Measurements from ENCODE around the gene ADAMTS17.

ADAMTS17 gene

DNA sequence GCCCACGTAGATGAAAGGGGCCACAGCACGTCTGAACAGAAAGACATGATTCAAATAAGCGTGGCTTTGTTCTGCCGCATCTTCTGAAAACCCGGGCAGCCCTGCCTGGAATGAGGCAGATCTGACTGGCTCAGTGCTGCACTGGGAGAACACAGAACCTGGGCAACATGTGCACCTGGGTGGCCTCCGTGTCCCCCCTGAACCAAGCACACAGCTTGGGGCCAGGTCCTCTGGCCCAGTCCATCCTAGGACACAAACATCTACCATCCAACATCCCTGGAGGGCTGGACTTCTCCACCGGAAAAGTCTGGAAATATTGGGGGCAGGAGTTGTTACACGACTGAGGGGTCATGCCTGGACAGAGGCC, 119.4 kb downstream of the ADAMTS17 start:
- TF ChIP-seq MAX (IDR thresholded peaks at IDR 0.05; ENCODE audit: low read depth, low read length), result no peak
- no peak for TF ChIP-seq POLR2A (IDR thresholded peaks at IDR 0.05; ENCODE audit: extremely low read depth, insufficient read length)
- TF ChIP-seq, protein P1, sequence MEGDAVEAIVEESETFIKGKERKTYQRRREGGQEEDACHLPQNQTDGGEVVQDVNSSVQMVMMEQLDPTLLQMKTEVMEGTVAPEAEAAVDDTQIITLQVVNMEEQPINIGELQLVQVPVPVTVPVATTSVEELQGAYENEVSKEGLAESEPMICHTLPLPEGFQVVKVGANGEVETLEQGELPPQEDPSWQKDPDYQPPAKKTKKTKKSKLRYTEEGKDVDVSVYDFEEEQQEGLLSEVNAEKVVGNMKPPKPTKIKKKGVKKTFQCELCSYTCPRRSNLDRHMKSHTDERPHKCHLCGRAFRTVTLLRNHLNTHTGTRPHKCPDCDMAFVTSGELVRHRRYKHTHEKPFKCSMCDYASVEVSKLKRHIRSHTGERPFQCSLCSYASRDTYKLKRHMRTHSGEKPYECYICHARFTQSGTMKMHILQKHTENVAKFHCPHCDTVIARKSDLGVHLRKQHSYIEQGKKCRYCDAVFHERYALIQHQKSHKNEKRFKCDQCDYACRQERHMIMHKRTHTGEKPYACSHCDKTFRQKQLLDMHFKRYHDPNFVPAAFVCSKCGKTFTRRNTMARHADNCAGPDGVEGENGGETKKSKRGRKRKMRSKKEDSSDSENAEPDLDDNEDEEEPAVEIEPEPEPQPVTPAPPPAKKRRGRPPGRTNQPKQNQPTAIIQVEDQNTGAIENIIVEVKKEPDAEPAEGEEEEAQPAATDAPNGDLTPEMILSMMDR (IDR thresholded peaks at IDR 0.05; ENCODE audit: low read depth, low read length), result no peak
- no peak for DNase-seq (ENCODE audit: low read depth)
- H3K4me3 ChIP-seq (ENCODE audit: low read depth, low read length), result no peak overlapping the region

DNA sequence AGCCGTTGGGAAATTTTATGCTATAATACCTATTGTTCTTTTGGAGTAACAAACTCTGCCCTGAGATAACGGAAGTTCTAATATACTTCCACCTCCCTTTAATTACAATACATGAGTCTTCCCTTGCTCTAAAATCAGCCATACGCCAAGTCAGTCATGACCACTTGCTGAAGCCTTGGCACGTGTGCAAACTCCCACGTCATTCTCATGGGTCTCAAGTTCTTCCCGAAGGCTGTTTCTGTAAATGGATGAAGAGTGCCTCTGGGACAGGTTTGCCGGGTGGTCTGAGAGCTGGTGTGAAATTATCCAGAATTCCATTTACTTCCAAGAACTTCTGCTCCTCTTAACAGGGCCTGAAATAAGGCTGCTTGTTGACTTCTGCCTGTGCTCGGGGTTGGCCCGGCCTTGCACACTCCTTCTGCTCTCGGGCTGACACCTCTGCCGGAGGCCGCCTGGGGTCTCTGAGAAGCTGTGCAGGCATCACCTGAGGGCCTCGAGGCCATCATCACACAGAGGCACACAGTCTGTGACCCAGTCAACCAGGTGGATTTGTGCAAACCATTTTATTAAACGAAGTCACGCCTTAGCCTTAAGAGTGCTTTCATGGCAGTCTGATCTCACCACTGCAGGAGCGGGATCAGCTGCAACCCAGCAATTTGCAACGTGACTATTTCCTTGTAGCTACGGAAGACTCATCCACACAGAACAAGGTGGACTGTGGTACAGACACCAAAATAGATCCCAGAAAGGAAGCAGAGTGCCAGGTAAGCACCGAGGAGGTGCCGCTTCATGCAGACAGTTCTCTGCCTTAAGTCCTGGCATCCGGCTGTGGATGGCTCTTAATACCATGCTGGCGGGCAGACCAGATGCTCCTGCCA, 120.1 kb downstream of the ADAMTS17 start:
- TF ChIP-seq POLR2A (IDR thresholded peaks at IDR 0.05; ENCODE audit: extremely low read depth, insufficient read length) (no peak), MAX (IDR thresholded peaks at IDR 0.05; ENCODE audit: low read depth, low read length) (no peak), MYC (IDR thresholded peaks at IDR 0.05; ENCODE audit: low read depth, low read length) (no peak)
- TF ChIP-seq, protein P1 (IDR thresholded peaks at IDR 0.05; ENCODE audit: low read depth, low read length), result no peak
- H3K4me3 ChIP-seq (ENCODE audit: low read depth, low read length), result no peak overlapping the region
- DNase-seq (ENCODE audit: low read depth), result no peak

- H3K4me3 ChIP-seq (ENCODE audit: low read depth, low read length), result no peak overlapping the region
- no peak for DNase-seq (ENCODE audit: low read depth)
- no peak for TF ChIP-seq MAX (IDR thresholded peaks at IDR 0.05; ENCODE audit: low read depth, low read length)
- no peak for TF ChIP-seq MYC (IDR thresholded peaks at IDR 0.05; ENCODE audit: low read depth, low read length)
- TF ChIP-seq, protein P1 (IDR thresholded peaks at IDR 0.05; ENCODE audit: low read depth, low read length), result no peak
These were observed 121.6 kb downstream of the ADAMTS17 start for GRCh38 chr15:100220058-100220768.

- no peak for DNase-seq (ENCODE audit: low read depth)
- no peak for TF ChIP-seq MYC (IDR thresholded peaks at IDR 0.05; ENCODE audit: low read depth, low read length)
- no peak for TF ChIP-seq MAX (IDR thresholded peaks at IDR 0.05; ENCODE audit: low read depth, low read length)
- TF ChIP-seq POLR2A (IDR thresholded peaks at IDR 0.05; ENCODE audit: extremely low read depth, insufficient read length), result no peak
- TF ChIP-seq, protein P1 (IDR thresholded peaks at IDR 0.05; ENCODE audit: low read depth, low read length), result no peak
- no peak overlapping the region for H3K4me3 ChIP-seq (ENCODE audit: low read depth, low read length)
These were observed 123.3 kb downstream of the ADAMTS17 start for GRCh38 chr15:100218434-100218833.

DNA sequence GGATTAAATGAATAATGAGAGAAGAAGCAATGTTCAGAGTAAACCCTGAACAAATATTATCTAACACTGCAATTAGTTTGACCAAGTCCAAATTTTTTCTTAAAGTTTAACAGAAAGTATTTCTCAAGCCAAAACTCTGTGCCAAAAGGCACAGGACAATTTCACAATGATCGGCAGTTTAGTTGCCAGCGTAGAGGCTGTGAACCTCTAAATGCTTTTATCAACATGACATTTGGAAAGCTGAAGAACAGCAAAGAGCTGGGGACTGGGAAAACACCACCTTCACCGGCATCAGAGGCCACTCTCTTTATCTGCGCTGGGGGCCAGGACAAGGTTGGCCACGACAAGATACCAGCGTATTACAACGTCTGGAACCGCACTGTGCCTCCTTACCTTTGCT, 125.6 kb downstream of the ADAMTS17 start:
- H3K4me3 ChIP-seq (ENCODE audit: low read depth, low read length), result no peak overlapping the region
- TF ChIP-seq, protein P1 (IDR thresholded peaks at IDR 0.05; ENCODE audit: low read depth, low read length), result no peak
- no peak for TF ChIP-seq MAX (IDR thresholded peaks at IDR 0.05; ENCODE audit: low read depth, low read length)
- TF ChIP-seq MYC (IDR thresholded peaks at IDR 0.05; ENCODE audit: low read depth, low read length), result no peak
- no peak for TF ChIP-seq POLR2A (IDR thresholded peaks at IDR 0.05; ENCODE audit: extremely low read depth, insufficient read length)
- DNase-seq (ENCODE audit: low read depth), result no peak
